ENCODE measurements around the gene ARHGEF4.
A peak's percentile ranks its signal among the peaks of the same experiment; 100 is the strongest.

The ARHGEF4 gene

DNA sequence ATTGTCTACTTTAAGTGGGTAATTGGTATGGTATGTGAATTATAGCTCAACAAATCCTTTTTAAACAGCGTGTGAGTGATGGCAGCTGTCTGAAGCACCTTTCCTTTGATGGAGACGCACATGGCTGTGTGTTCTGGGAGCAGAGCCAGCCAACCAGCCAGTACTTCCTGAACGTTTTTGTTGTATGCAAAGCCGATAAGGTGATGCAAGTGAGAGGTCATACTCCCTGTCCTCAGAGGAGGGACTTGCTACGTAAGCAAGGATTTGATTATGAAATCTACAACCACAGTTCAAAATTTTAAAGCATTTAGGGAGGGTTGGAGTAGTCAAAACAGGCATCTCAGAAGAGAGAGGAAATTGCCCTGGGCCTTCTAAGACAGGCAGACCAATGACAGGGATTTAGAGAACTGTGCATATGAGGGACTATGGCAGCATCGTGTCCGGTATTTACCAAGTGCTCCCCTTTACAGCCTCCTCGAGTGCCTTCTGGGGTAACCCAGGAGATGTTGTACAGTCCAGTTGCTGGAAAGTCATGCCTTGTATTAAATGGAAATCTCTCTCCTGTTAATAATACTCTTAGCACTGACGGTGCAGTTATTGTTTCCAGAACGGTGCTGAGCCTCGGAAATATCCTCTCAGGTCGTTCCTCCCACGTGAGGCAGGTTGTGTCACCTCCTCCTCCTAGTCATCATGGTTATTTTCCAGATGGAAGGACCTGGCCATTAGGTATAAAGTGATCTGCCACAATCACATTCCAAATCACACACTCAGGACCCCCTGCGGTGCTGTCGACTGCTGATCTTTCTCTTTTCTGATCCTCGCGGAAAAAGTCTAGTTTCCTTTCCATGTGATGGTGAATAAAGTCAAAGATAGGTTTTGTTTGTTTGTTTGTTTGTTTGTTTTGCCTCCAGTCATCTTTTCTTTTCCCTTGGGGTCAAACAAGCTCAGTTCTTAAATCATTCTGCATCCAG lies 28.4 kb downstream of the ARHGEF4 start:
- H3K9me3 ChIP-seq (ENCODE audit: low read depth, low read length), result no peaks in the 10 kb centered on the region
- peak; percentile 1 for DNase-seq (ENCODE audit: low read depth, low spot score)
- H3K9ac ChIP-seq (ENCODE audit: insufficient read length), result no peak overlapping the region
- no peak overlapping the region for H3K27ac ChIP-seq
- no peak overlapping the region for H3K4me3 ChIP-seq
- H3K36me3 ChIP-seq (ENCODE audit: insufficient read depth, low read length), result no peaks in the 10 kb centered on the region
- TF ChIP-seq POLR2AphosphoS5 (IDR thresholded peaks at IDR 0.05; ENCODE audit: borderline replicate concordance, low read depth, low read length) (no peak), FOXP2 (optimal IDR thresholded peaks at IDR 0.05; ENCODE audit: control extremely low read depth, extremely low read length, insufficient read depth) (no peak), EZH2 (IDR thresholded peaks at IDR 0.05) (no peak)

- no peak for DNase-seq (ENCODE audit: low read depth, low spot score)
- Histone ChIP-seq H3K36me3 (ENCODE audit: insufficient read depth, low read length) (no peaks in the 10 kb centered on the region), H3K4me3 (no peak overlapping the region), H3K9me3 (ENCODE audit: low read depth, low read length) (no peaks in the 10 kb centered on the region), H3K9ac (ENCODE audit: insufficient read length) (no peak overlapping the region), H3K27ac (no peak overlapping the region)
- no peak for TF ChIP-seq EZH2 (IDR thresholded peaks at IDR 0.05)
- no peak for TF ChIP-seq POLR2AphosphoS5 (IDR thresholded peaks at IDR 0.05; ENCODE audit: borderline replicate concordance, low read depth, low read length)
- TF ChIP-seq FOXP2 (optimal IDR thresholded peaks at IDR 0.05; ENCODE audit: control extremely low read depth, extremely low read length, insufficient read depth), result no peak
Observed at GRCh38 chr2:130869441-130870160, 32.9 kb downstream of the ARHGEF4 start.

- Histone ChIP-seq H3K9me3 (ENCODE audit: low read depth, low read length) (no peaks in the 10 kb centered on the region), H3K36me3 (ENCODE audit: insufficient read depth, low read length) (no peaks in the 10 kb centered on the region), H3K9ac (ENCODE audit: insufficient read length) (no peak overlapping the region), H3K4me3 (no peak overlapping the region), H3K27ac (no peak overlapping the region)
- DNase-seq (ENCODE audit: low read depth, low spot score), result no peak
- no peak for TF ChIP-seq EZH2 (IDR thresholded peaks at IDR 0.05)
- no peak for TF ChIP-seq POLR2AphosphoS5 (IDR thresholded peaks at IDR 0.05; ENCODE audit: borderline replicate concordance, low read depth, low read length)
- TF ChIP-seq FOXP2 (optimal IDR thresholded peaks at IDR 0.05; ENCODE audit: control extremely low read depth, extremely low read length, insufficient read depth), result no peak
Observed at GRCh38 chr2:130870161-130870485, 33.4 kb downstream of the ARHGEF4 start.

- Histone ChIP-seq H3K36me3 (ENCODE audit: insufficient read depth, low read length) (no peaks in the 10 kb centered on the region), H3K9me3 (ENCODE audit: low read depth, low read length) (no peaks in the 10 kb centered on the region), H3K4me3 (no peak overlapping the region), H3K9ac (ENCODE audit: insufficient read length) (no peak overlapping the region), H3K27ac (no peak overlapping the region)
- DNase-seq (ENCODE audit: low read depth, low spot score), result no peak
- no peak for TF ChIP-seq FOXP2 (optimal IDR thresholded peaks at IDR 0.05; ENCODE audit: control extremely low read depth, extremely low read length, insufficient read depth)
- no peak for TF ChIP-seq POLR2AphosphoS5 (IDR thresholded peaks at IDR 0.05; ENCODE audit: borderline replicate concordance, low read depth, low read length)
- no peak for TF ChIP-seq EZH2 (IDR thresholded peaks at IDR 0.05)
Observed at GRCh38 chr2:130870779-130871178, 34.1 kb downstream of the ARHGEF4 start.

DNA sequence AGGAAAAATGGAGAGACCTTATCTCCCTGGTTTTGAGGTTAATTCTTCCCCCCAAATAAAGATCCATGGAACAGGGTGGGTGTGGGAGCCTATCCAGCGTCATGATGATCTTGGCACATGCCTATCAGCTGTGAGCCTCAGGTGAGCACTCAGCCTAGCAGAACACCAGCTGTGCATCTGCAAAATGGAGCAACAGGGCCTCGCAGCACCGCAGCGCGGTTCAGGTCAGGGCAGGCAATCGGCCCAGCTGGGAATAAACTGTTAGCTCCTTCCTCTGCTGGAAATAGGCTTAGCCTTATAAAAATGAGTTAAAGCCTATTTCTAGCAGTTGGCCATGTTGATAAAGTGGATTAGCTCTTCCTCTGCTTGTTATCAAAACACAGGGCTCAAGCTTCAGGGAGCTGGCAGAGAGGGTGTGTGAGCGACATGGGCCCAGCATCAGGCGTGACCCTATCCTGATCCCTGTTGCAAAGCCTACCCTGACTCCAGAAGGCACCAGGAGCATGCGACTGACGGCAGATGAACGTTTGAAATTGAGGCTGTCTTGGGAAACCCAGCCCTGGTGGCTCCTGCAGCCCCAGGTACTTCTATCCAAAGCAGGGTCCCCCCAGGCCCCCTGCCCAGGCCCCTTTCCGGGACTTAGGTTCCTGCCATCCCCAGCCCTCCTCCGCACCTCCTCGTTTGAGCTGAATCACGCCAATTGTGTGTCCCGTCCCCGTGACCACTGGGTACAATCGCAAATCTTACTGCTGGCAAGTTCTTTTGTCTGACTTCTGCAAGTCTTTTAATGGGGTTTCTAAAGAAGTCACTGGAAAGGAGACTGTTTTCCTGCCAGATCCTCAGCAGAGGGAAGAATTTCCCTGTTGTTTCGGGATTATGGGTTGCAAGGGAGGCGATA lies 35.4 kb downstream of the ARHGEF4 start:
- no peaks in the 10 kb centered on the region for H3K9me3 ChIP-seq (ENCODE audit: low read depth, low read length)
- H3K36me3 ChIP-seq (ENCODE audit: insufficient read depth, low read length), result no peaks in the 10 kb centered on the region
- no peak overlapping the region for H3K27ac ChIP-seq
- TF ChIP-seq EZH2 (IDR thresholded peaks at IDR 0.05) (no peak), POLR2AphosphoS5 (IDR thresholded peaks at IDR 0.05; ENCODE audit: borderline replicate concordance, low read depth, low read length) (no peak), FOXP2 (optimal IDR thresholded peaks at IDR 0.05; ENCODE audit: control extremely low read depth, extremely low read length, insufficient read depth) (no peak)
- no peak overlapping the region for H3K9ac ChIP-seq (ENCODE audit: insufficient read length)
- no peak for DNase-seq (ENCODE audit: low read depth, low spot score)
- no peak overlapping the region for H3K4me3 ChIP-seq

DNA sequence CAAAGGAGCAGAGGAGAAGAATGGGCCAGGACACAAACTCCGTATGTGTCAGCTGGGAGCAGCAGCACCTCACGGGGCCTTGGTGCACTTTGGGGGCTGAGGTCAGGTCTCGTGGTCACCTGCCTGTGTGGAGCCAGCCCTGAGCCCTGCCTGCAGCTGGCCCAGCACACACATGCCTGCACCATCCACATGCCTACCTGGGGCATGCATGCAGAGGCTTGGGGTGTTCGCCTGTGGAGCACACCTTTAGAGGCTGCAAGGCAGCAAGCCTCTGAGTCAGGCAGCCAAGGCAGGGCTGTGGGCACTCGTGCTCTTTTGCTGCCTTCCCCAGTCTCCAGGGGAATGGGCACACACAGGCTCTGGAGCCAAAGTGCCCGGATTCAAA lies 36.0 kb downstream of the ARHGEF4 start:
- DNase-seq (ENCODE audit: low read depth, low spot score), result no peak
- Histone ChIP-seq H3K36me3 (ENCODE audit: insufficient read depth, low read length) (no peaks in the 10 kb centered on the region), H3K27ac (no peak overlapping the region), H3K4me3 (no peak overlapping the region), H3K9me3 (ENCODE audit: low read depth, low read length) (no peaks in the 10 kb centered on the region), H3K9ac (ENCODE audit: insufficient read length) (no peak overlapping the region)
- TF ChIP-seq EZH2 (IDR thresholded peaks at IDR 0.05) (no peak), FOXP2 (optimal IDR thresholded peaks at IDR 0.05; ENCODE audit: control extremely low read depth, extremely low read length, insufficient read depth) (no peak), POLR2AphosphoS5 (IDR thresholded peaks at IDR 0.05; ENCODE audit: borderline replicate concordance, low read depth, low read length) (no peak)

GRCh38 chr2:130873700-130874346 lies 37.1 kb downstream of the ARHGEF4 start:
- TF ChIP-seq POLR2AphosphoS5 (IDR thresholded peaks at IDR 0.05; ENCODE audit: borderline replicate concordance, low read depth, low read length), result no peak
- no peak for TF ChIP-seq EZH2 (IDR thresholded peaks at IDR 0.05)
- no peak for TF ChIP-seq FOXP2 (optimal IDR thresholded peaks at IDR 0.05; ENCODE audit: control extremely low read depth, extremely low read length, insufficient read depth)
- Histone ChIP-seq H3K9me3 (ENCODE audit: low read depth, low read length) (no peaks in the 10 kb centered on the region), H3K4me3 (no peak overlapping the region), H3K27ac (no peak overlapping the region), H3K36me3 (ENCODE audit: insufficient read depth, low read length) (no peaks in the 10 kb centered on the region), H3K9ac (ENCODE audit: insufficient read length) (no peak overlapping the region)
- DNase-seq (ENCODE audit: low read depth, low spot score), result peak; percentile 6

All from SK-N-MC (cell line).